ENCODE results near the gene NOL4L.

- no peak for TF ChIP-seq CTCF (IDR thresholded peaks at IDR 0.05)
- no peak for TF ChIP-seq EP300 (IDR thresholded peaks at IDR 0.05)
- TF ChIP-seq POLR2A (IDR thresholded peaks at IDR 0.05) = no peak
Measured at GRCh38 chr20:32470940-32471339, 114.2 kb downstream of the NOL4L start.

Data from suprapubic skin (tissue), 3 donors.